RWPE2 (cell line): ENCODE measurements around the gene BRD9.
A peak's percentile ranks its signal among the peaks of the same experiment; 100 is the strongest.
"Not testable (repeated sequence)": the region's sequence is repeated elsewhere in the genome, so short reads cannot be mapped to it uniquely, and the experiment has no call there.

Experiments
- ATAC-seq: fragments of 200-7000 bp; cut with Tn5 transposase; 3 replicates; pipeline ENCODE4 v1.9.1; 2021; ENCODE audit warnings: low read depth
- DNase-seq: peaks from one replicate; pipeline ENCODE4 v3.0.0-alpha.2; 2020; ENCODE audit warnings: low spot score
- H3K27ac ChIP-seq: fragments of 450-650 bp; 2 replicates; pipeline ENCODE4 v1.5.1; 2017; ENCODE audit warnings: mild to moderate bottlenecking; ENCODE audit not compliant: poor library complexity, severe bottlenecking
- H3K27me3 ChIP-seq: fragments of 250-450 bp; sonication (Bioruptor Pico); 2 replicates; pipeline ENCODE4 v1.5.1; 2021; ENCODE audit warnings: mild to moderate bottlenecking, moderate library complexity; ENCODE audit not compliant: insufficient read depth, poor library complexity, severe bottlenecking
- H3K36me3 ChIP-seq: fragments of 250-450 bp; sonication (Bioruptor Pico); 2 replicates; pipeline ENCODE4 v1.5.1; 2020; ENCODE audit warnings: low read depth, mild to moderate bottlenecking, moderate library complexity
- H3K4me1 ChIP-seq: fragments of 250-450 bp; sonication (Bioruptor Pico); 2 replicates; pipeline ENCODE4 v1.5.1; 2021; ENCODE audit warnings: mild to moderate bottlenecking, moderate library complexity; ENCODE audit not compliant: insufficient read depth, poor library complexity, severe bottlenecking
- H3K4me3 ChIP-seq: fragments of 250-450 bp; sonication (Bioruptor Pico); 2 replicates; pipeline ENCODE4 v1.5.1; 2021; ENCODE audit warnings: mild to moderate bottlenecking, moderate library complexity; ENCODE audit not compliant: severe bottlenecking
- H3K9me3 ChIP-seq: fragments of 250-450 bp; sonication (Bioruptor Pico); 2 replicates; pipeline ENCODE4 v1.5.1; 2021; ENCODE audit warnings: mild to moderate bottlenecking, moderate library complexity; ENCODE audit not compliant: severe bottlenecking

Gene BRD9

GRCh38 chr5:845676-846601 is 46.7 kb downstream of the BRD9 start:
- not testable (repeated sequence) for ATAC-seq, H3K36me3 ChIP-seq, H3K4me3 ChIP-seq, H3K27ac ChIP-seq, H3K4me1 ChIP-seq, H3K9me3 ChIP-seq
- peaks cover 15% of the 10 kb centered on the region for H3K27me3 ChIP-seq
- peak; percentile 23 for DNase-seq

- not testable (repeated sequence) for H3K36me3 ChIP-seq, H3K27ac ChIP-seq, ATAC-seq, H3K4me3 ChIP-seq, H3K9me3 ChIP-seq, H3K4me1 ChIP-seq, H3K27me3 ChIP-seq
- peak; percentile 54 for DNase-seq
These were observed 47.4 kb downstream of the BRD9 start for GRCh38 chr5:845031-845675.

- H3K27me3 ChIP-seq, H3K4me1 ChIP-seq, ATAC-seq, H3K4me3 ChIP-seq, H3K9me3 ChIP-seq, H3K36me3 ChIP-seq, H3K27ac ChIP-seq: not testable (repeated sequence)
- peak; percentile 52 for DNase-seq
These were observed 48.2 kb downstream of the BRD9 start for GRCh38 chr5:844426-844825.

- DNase-seq = peak; percentile 57
- H3K4me1 ChIP-seq, H3K36me3 ChIP-seq, H3K4me3 ChIP-seq, H3K27me3 ChIP-seq, ATAC-seq, H3K9me3 ChIP-seq, H3K27ac ChIP-seq: not testable (repeated sequence)
These were observed 48.7 kb downstream of the BRD9 start for GRCh38 chr5:843926-844325.

GRCh38 chr5:843371-843770 is 49.2 kb downstream of the BRD9 start:
- H3K4me3 ChIP-seq, ATAC-seq, H3K9me3 ChIP-seq: not testable (repeated sequence)

GRCh38 chr5:842402-843221 is 50.0 kb downstream of the BRD9 start:
- peak; percentile 58 for DNase-seq
- not testable (repeated sequence) for H3K27me3 ChIP-seq, ATAC-seq, H3K4me3 ChIP-seq, H3K27ac ChIP-seq, H3K9me3 ChIP-seq, H3K4me1 ChIP-seq, H3K36me3 ChIP-seq

More at GRCh38 chr5:843371-843770, 49.2 kb downstream of the BRD9 start:
- H3K27ac ChIP-seq, H3K27me3 ChIP-seq, H3K36me3 ChIP-seq, H3K4me1 ChIP-seq: not testable (repeated sequence)
- DNase-seq = peak; percentile 62

- not testable (repeated sequence) for H3K4me1 ChIP-seq, H3K27me3 ChIP-seq, H3K9me3 ChIP-seq, ATAC-seq, H3K4me3 ChIP-seq, H3K27ac ChIP-seq, H3K36me3 ChIP-seq
- DNase-seq = peak; percentile 55
These were observed 50.8 kb downstream of the BRD9 start for GRCh38 chr5:841531-842401.

GRCh38 chr5:840974-841435 is 51.6 kb downstream of the BRD9 start:
- not testable (repeated sequence) for ATAC-seq

GRCh38 chr5:840118-840973 is 52.3 kb downstream of the BRD9 start:
- peak; percentile 50; the same call in 2 of the 3 replicates for ATAC-seq
- not testable (repeated sequence) for H3K27me3 ChIP-seq, H3K36me3 ChIP-seq, H3K4me3 ChIP-seq, H3K4me1 ChIP-seq, H3K9me3 ChIP-seq, H3K27ac ChIP-seq
- peak; percentile 74 for DNase-seq

More at GRCh38 chr5:840974-841435, 51.6 kb downstream of the BRD9 start:
- H3K4me1 ChIP-seq, H3K36me3 ChIP-seq, H3K9me3 ChIP-seq, H3K4me3 ChIP-seq, H3K27me3 ChIP-seq, H3K27ac ChIP-seq: not testable (repeated sequence)
- DNase-seq = peak; percentile 29

- not testable (repeated sequence) for H3K4me1 ChIP-seq, H3K36me3 ChIP-seq, ATAC-seq, H3K27me3 ChIP-seq, H3K27ac ChIP-seq, H3K9me3 ChIP-seq, H3K4me3 ChIP-seq
- DNase-seq = peak; percentile 36
These were observed 54.2 kb downstream of the BRD9 start for GRCh38 chr5:838431-838851.
